Measurements from ENCODE around the gene C15orf40.

The C15orf40 gene

DNA sequence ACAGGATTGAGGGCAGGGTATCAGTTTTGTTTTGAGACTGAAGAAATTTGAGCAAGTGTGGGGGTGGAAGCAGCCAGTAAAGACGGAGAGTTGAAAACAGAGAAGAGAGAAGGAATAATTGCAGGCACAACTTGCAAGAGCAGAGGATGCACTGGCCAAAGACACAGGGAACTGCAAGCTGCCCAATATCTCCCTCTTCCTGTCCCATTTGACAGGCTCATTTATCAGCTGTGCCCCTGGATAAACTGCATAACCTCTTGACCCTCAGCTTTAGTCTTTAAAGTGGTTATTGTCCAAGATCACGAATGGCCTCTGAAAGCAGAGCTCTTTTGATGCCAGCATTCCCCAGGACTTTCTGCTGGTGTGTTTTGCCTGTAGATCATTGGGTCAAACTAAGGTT lies 30.5 kb downstream of the C15orf40 start:
- TF ChIP-seq, protein P1, sequence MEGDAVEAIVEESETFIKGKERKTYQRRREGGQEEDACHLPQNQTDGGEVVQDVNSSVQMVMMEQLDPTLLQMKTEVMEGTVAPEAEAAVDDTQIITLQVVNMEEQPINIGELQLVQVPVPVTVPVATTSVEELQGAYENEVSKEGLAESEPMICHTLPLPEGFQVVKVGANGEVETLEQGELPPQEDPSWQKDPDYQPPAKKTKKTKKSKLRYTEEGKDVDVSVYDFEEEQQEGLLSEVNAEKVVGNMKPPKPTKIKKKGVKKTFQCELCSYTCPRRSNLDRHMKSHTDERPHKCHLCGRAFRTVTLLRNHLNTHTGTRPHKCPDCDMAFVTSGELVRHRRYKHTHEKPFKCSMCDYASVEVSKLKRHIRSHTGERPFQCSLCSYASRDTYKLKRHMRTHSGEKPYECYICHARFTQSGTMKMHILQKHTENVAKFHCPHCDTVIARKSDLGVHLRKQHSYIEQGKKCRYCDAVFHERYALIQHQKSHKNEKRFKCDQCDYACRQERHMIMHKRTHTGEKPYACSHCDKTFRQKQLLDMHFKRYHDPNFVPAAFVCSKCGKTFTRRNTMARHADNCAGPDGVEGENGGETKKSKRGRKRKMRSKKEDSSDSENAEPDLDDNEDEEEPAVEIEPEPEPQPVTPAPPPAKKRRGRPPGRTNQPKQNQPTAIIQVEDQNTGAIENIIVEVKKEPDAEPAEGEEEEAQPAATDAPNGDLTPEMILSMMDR (IDR thresholded peaks at IDR 0.05; ENCODE audit: low read depth, low read length, missing control alignments), result no peak
- no peak overlapping the region for H3K4me3 ChIP-seq (replicated peaks; ENCODE audit: low read depth, low read length)
- DNase-seq (ENCODE audit: extremely low read depth, low read depth), result no peak

DNA sequence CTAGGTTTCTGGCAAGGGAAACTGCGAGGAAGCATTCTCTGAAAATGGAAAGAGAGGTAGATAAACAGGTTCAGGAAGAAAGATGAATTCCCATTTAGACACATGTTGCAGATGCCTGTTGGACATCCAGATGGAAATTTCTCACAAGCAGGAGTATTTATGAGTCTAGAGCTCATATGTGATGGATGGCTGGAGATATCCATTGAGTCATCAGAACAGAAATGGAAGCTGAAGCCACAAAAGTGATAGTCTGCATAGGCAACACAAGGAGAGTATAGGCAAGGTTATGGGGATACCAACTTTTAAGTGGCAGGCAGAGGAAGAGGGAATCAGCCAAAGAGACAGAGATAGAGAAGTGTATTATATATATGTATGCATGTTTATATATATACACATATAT lies 31.7 kb downstream of the C15orf40 start:
- TF ChIP-seq, protein P1 (IDR thresholded peaks at IDR 0.05; ENCODE audit: low read depth, low read length, missing control alignments), result no peak
- H3K4me3 ChIP-seq (replicated peaks; ENCODE audit: low read depth, low read length), result no peak overlapping the region
- DNase-seq (ENCODE audit: extremely low read depth, low read depth), result no peak

DNA sequence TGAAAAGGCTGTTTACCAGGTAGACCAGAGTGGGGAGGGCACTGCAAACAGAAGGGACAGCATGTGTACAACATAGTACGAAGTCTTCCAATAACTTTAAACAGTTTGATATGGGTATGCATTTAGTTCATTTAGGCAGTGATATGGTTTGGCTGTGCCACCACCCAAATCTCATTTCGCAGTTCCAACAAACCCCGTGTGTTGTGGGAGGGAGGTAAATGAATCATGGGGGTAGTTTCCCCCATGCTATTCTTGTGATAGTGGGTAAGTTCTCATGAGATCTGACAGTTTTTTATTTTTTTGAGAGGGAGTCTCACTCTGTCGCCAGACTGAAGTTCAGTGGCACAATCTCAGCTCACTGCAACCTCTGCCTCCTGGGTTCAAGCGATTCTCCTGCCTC lies 33.0 kb downstream of the C15orf40 start:
- no peak overlapping the region for H3K4me3 ChIP-seq (replicated peaks; ENCODE audit: low read depth, low read length)
- no peak for DNase-seq (ENCODE audit: extremely low read depth, low read depth)
- TF ChIP-seq, protein P1 (IDR thresholded peaks at IDR 0.05; ENCODE audit: low read depth, low read length, missing control alignments), result no peak

DNA sequence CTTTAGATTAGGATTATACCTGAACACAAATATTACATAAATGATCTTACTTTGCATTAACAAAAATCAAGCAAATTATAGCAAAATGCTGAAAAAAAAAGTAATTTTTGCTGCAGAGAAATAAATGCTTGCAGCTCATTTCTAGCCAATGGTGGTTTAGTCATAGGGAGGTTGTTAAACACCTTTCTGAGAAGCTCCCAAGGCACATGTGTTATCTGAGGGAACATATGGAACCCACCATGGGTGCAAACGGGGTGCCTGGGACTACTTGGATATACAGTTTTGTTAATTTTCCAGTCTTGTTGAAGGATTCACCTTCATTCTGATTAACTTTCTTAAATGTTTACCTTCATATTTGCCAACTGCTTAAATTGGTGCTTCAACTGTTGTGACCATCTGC lies 34.4 kb downstream of the C15orf40 start:
- no peak overlapping the region for H3K4me3 ChIP-seq (replicated peaks; ENCODE audit: low read depth, low read length)
- TF ChIP-seq, protein P1 (IDR thresholded peaks at IDR 0.05; ENCODE audit: low read depth, low read length, missing control alignments), result no peak
- DNase-seq (ENCODE audit: extremely low read depth, low read depth), result no peak

DNA sequence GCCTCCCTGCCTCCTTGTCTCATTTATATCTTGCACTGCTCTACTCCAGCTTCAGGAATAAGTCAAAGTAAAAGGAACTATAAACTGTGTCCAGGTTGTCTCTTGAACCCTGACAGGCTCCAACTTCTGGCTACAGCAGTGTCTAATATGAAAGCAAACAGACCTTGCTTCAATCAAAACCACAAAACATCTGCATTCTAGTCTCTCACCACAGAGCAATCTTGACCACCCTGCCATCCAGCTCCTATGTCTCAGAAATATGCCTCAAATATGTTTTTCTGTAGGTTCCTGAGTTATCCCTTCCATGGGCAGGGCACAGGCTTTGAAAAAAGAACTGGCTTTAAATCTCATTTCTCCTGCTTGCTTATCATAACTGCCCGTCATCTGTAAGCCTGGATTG lies 38.4 kb downstream of the C15orf40 start:
- TF ChIP-seq, protein P1 (IDR thresholded peaks at IDR 0.05; ENCODE audit: low read depth, low read length, missing control alignments), result no peak
- no peak overlapping the region for H3K4me3 ChIP-seq (replicated peaks; ENCODE audit: low read depth, low read length)

DNA sequence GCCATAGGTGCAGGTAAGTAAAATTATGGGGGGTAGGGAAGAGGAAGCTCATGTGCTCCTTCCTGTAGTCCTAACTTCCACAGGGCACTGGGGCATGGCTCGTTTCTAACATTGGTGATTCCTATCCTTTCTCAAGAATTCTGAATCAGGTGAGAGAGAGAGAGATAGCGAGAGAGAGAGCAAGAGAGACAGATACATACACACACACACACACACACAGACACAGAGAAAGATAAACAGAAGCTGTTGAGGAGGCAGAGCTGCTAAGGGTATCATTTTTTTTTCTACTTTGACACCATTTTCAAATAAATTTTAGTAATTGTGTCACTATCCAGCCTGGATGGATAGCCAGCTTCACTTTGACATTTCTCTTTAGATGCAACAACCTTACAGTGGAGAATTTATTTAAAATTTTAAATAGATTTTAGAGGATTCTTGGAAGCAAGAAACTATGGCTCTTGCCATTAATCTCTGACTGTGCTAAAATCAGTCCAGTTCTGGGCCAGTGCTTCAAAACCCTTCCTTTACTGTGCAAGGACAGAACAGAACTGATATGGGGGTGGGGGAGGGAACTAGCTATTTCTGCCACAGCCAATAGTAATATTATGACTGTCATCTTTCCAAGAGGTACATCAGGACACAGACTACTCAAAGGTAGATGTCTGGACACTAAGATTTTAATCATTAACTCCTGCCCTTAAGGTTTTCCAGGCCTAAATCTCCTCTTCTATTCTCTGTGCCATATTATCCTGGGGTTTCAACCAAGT lies 40.0 kb downstream of the C15orf40 start:
- no peak for DNase-seq (ENCODE audit: extremely low read depth, low read depth)
- no peak overlapping the region for H3K4me3 ChIP-seq (replicated peaks; ENCODE audit: low read depth, low read length)
- TF ChIP-seq, protein P1 (IDR thresholded peaks at IDR 0.05; ENCODE audit: low read depth, low read length, missing control alignments), result no peak

More for the DNA sequence above, 38.4 kb downstream of the C15orf40 start:
- DNase-seq (ENCODE audit: extremely low read depth, low read depth), result no peak

DNA sequence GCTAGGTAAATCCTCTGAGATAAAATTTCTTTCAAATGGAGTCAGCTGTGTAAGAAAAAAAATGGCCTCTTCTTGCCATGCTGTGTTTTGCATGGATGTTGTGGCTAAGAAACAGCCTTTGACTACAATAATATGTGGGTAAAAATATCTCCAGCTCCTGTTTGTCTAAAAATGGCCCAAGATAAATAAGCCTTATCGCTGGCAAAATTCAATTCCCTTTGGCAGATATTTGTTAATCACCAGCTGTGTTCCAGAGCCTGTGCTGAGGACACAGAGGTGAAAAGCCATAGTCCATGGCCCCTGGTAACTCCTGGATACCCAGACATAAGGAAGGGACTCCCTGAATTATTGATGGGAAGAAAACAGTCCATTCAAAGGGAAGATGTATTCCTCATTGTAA lies 40.7 kb downstream of the C15orf40 start:
- TF ChIP-seq, protein P1 (IDR thresholded peaks at IDR 0.05; ENCODE audit: low read depth, low read length, missing control alignments), result no peak
- no peak for DNase-seq (ENCODE audit: extremely low read depth, low read depth)
- no peak overlapping the region for H3K4me3 ChIP-seq (replicated peaks; ENCODE audit: low read depth, low read length)

Data from HFF-Myc (cell line).